Retinal pigment epithelial cell (primary cell): ENCODE results near the gene COL26A1.
A peak's percentile ranks its signal among the peaks of the same experiment; 100 is the strongest.

Source experiments
- DNase-seq: peaks from one replicate; pipeline ENCODE4 v3.0.0-alpha.2; 2010; ENCODE audit warnings: low read depth
- H3K4me3 ChIP-seq: 2 replicates; pipeline ENCODE4 v1.5.1; 2011; ENCODE audit warnings: mild to moderate bottlenecking, low read length, control low read depth, moderate library complexity
- CTCF ChIP-seq: conservative IDR thresholded peaks from 2 replicates; pipeline ENCODE4 v1.5.1; 2011; ENCODE audit warnings: low read depth, low read length, control low read depth, inconsistent platforms

Gene COL26A1

GRCh38 chr7:101542527-101543241, 180.0 kb downstream of the COL26A1 start:
- H3K4me3 ChIP-seq = no peak overlapping the region
- DNase-seq = no peak
- TF ChIP-seq CTCF = peak; percentile 86

GRCh38 chr7:101543242-101543766, 180.6 kb downstream of the COL26A1 start:
- TF ChIP-seq CTCF = no peak
- DNase-seq = no peak
- H3K4me3 ChIP-seq = no peak overlapping the region

- H3K4me3 ChIP-seq = no peak overlapping the region
- no peak for TF ChIP-seq CTCF
- DNase-seq = no peak
Observed at GRCh38 chr7:101543846-101544245, 181.2 kb downstream of the COL26A1 start.

GRCh38 chr7:101545441-101546190, 182.9 kb downstream of the COL26A1 start:
- H3K4me3 ChIP-seq = no peak overlapping the region
- no peak for TF ChIP-seq CTCF
- DNase-seq = no peak

- H3K4me3 ChIP-seq = no peak overlapping the region
- no peak for DNase-seq
- no peak for TF ChIP-seq CTCF
Observed at GRCh38 chr7:101546308-101546936, 183.7 kb downstream of the COL26A1 start.

GRCh38 chr7:101547022-101547915, 184.6 kb downstream of the COL26A1 start:
- H3K4me3 ChIP-seq = no peak overlapping the region
- no peak for TF ChIP-seq CTCF
- DNase-seq = no peak
